Fibroblast of lung (primary cell): Measurements from ENCODE around the gene HAVCR2. TPM values are rescaled to one million over a fixed set of nuclear protein-coding genes. Genes with fewer than 3 reads are reported as not detected.

Experiments used
- DNase-seq, 2 donors: peaks; one replicate each; pipeline versions ENCODE4 v3.0.0 to v3.0.0-alpha.2; 2010; ENCODE audit warnings: low read depth in 2 of 2
- H2AFZ ChIP-seq: 2 replicates; pipeline ENCODE4 v1.5.1; 2012; ENCODE audit warnings: low read length, control low read depth, inconsistent platforms
- H3K27ac ChIP-seq: 2 replicates; pipeline ENCODE4 v1.5.1; 2011; ENCODE audit warnings: low read length, control low read depth; ENCODE audit not compliant: insufficient read depth
- H3K27me3 ChIP-seq: 2 replicates; pipeline ENCODE4 v1.5.1; 2011; ENCODE audit warnings: mild to moderate bottlenecking, low read length; ENCODE audit not compliant: control insufficient read depth, insufficient read depth
- H3K36me3 ChIP-seq: 2 replicates; pipeline ENCODE4 v1.5.1; 2011; ENCODE audit warnings: low read length; ENCODE audit not compliant: control insufficient read depth, insufficient read depth
- H3K4me1 ChIP-seq: 2 replicates; pipeline ENCODE4 v1.5.1; 2011; ENCODE audit warnings: low read length; ENCODE audit not compliant: control insufficient read depth, insufficient read depth; ENCODE audit errors: extremely low read depth
- H3K4me2 ChIP-seq: 2 replicates; pipeline ENCODE4 v1.5.1; 2011; ENCODE audit warnings: low read length, control low read depth; ENCODE audit not compliant: insufficient read depth; ENCODE audit errors: extremely low read depth
- H3K4me3 ChIP-seq, 4 experiments: fragments of 200-600 bp in 1 of 4; sonication (generic) in 1 of 4; replicated peaks in 1 of 4; 2 replicates each; pipeline ENCODE4 v1.5.1; 2011 to 2016; ENCODE audit warnings: low read length in 4 of 4, low read depth in 3 of 4, mild to moderate bottlenecking in 3 of 4, control low read depth in 2 of 4, inconsistent platforms in 1 of 4, mixed read lengths in 1 of 4; ENCODE audit not compliant: insufficient read depth in 1 of 4; ENCODE audit errors: control extremely low read depth in 1 of 4
- H3K79me2 ChIP-seq: 2 replicates; pipeline ENCODE4 v1.5.1; 2012; ENCODE audit warnings: mild to moderate bottlenecking, low read length, inconsistent platforms; ENCODE audit not compliant: control insufficient read depth, insufficient read depth
- H3K9ac ChIP-seq: 2 replicates; pipeline ENCODE4 v1.5.1; 2011; ENCODE audit warnings: mild to moderate bottlenecking, low read length, control low read depth; ENCODE audit not compliant: insufficient read depth
- H3K9me3 ChIP-seq: 2 replicates; pipeline ENCODE4 v1.5.1; 2012; ENCODE audit warnings: low read depth, low read length; ENCODE audit not compliant: control insufficient read depth, insufficient read depth
- H4K20me1 ChIP-seq: 2 replicates; pipeline ENCODE4 v1.5.1; 2011; ENCODE audit warnings: low read length; ENCODE audit not compliant: control insufficient read depth, insufficient read depth; ENCODE audit errors: extremely low read depth
- EZH2 ChIP-seq: IDR thresholded peaks from 2 replicates; pipeline ENCODE4 v1.5.1; 2012; ENCODE audit warnings: low read length, control low read depth, mild to moderate bottlenecking; ENCODE audit errors: missing control alignments
- polyA plus RNA-seq, 2 donors: library from polyadenylated mRNA; depleted of rRNA in 1 of 2; stranded (reverse) in 1 of 2; unstranded in 1 of 2; fragments of >200 nt; gene quantifications; 2 replicates each; pipeline ENCODE4 v1.2.1, GENCODE V29; 2011 to 2012; ENCODE audit warnings: missing spikeins in 1 of 2
- total RNA-seq: library from RNA; depleted of rRNA; stranded (reverse); fragments of >200 nt; gene quantifications from 2 replicates; pipeline ENCODE4 v1.2.1, GENCODE V29; 2014
- TF ChIP-seq, protein P1 (sequence below), 2 donors: IDR thresholded peaks in 1 of 2; conservative IDR thresholded peaks in 1 of 2; 1 replicate in 1 of 2; 2 replicates in 1 of 2; pipeline ENCODE4 v1.5.1; 2011 to 2012; ENCODE audit warnings: low read length in 2 of 2, control low read depth in 1 of 2, inconsistent platforms in 1 of 2, low read depth in 1 of 2, mild to moderate bottlenecking in 1 of 2

HAVCR2 gene
- total and polyA plus RNA-seq, 2 donors (not counting 1 experiment from before 2014, with no cell fraction given): 0.56 to 2.5 TPM

DNA sequence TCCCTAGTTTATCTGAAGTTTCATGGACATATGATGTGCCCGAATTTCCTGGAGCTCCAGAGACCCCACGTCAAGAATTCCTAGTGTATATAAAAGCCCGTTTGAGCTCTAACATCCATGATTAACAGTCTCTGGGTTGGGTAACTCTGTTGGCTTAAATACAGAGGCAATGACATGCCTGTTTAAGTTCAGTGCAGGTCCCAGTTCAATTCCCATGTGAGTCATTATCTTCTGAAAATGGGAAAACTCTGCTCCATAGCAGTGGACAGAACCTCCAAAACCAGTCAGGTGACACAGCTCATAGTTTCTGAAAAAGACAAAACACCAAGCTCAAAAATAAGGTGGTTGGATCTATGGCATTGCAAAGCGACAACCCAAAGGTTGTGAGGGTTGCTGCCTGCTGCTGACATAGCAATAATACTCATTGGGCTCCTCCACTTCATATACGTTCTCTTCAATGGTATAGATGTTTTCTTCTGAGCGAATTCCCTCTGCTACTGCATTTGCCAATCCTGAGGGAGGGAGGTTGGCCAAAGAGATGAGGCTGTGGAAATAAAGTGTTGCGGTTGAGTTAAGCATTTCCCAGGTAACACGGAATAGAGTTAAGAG, 22.0 kb downstream of the HAVCR2 start:
- DNase-seq: no peak
- Histone ChIP-seq H3K27ac (no peak overlapping the region), H3K79me2 (no peaks in the 10 kb centered on the region), H3K9ac (no peak overlapping the region), H3K4me1 (no peaks in the 10 kb centered on the region), H4K20me1 (no peaks in the 10 kb centered on the region), H3K27me3 (no peaks in the 10 kb centered on the region), H3K4me2 (no peak overlapping the region), H2AFZ (no peak overlapping the region), H3K36me3 (no peaks in the 10 kb centered on the region), H3K4me3 (no peak overlapping the region), H3K9me3 (no peaks in the 10 kb centered on the region)
- TF ChIP-seq EZH2: no peak
- TF ChIP-seq, protein P1, sequence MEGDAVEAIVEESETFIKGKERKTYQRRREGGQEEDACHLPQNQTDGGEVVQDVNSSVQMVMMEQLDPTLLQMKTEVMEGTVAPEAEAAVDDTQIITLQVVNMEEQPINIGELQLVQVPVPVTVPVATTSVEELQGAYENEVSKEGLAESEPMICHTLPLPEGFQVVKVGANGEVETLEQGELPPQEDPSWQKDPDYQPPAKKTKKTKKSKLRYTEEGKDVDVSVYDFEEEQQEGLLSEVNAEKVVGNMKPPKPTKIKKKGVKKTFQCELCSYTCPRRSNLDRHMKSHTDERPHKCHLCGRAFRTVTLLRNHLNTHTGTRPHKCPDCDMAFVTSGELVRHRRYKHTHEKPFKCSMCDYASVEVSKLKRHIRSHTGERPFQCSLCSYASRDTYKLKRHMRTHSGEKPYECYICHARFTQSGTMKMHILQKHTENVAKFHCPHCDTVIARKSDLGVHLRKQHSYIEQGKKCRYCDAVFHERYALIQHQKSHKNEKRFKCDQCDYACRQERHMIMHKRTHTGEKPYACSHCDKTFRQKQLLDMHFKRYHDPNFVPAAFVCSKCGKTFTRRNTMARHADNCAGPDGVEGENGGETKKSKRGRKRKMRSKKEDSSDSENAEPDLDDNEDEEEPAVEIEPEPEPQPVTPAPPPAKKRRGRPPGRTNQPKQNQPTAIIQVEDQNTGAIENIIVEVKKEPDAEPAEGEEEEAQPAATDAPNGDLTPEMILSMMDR (conservative IDR thresholded peaks at IDR 0.05 in 1 of 2, IDR thresholded peaks at IDR 0.05 in 1 of 2; ENCODE audit: low read depth in 1 of 2, low read length in 2 of 2): no peak

- H4K20me1 ChIP-seq: no peaks in the 10 kb centered on the region
- H3K27me3 ChIP-seq: no peaks in the 10 kb centered on the region
- no peaks in the 10 kb centered on the region for H3K4me1 ChIP-seq
- no peak overlapping the region for H3K4me2 ChIP-seq
- no peak overlapping the region for H3K27ac ChIP-seq
- H3K79me2 ChIP-seq: no peaks in the 10 kb centered on the region
- H3K9me3 ChIP-seq: no peaks in the 10 kb centered on the region
- no peak overlapping the region for H3K4me3 ChIP-seq
- no peaks in the 10 kb centered on the region for H3K36me3 ChIP-seq
- DNase-seq: no peak
- no peak overlapping the region for H3K9ac ChIP-seq
- no peak overlapping the region for H2AFZ ChIP-seq
- TF ChIP-seq, protein P1 (conservative IDR thresholded peaks at IDR 0.05 in 1 of 2, IDR thresholded peaks at IDR 0.05 in 1 of 2; ENCODE audit: low read depth in 1 of 2, low read length in 2 of 2): no peak
- no peak for TF ChIP-seq EZH2
These were observed 22.9 kb downstream of the HAVCR2 start for GRCh38 chr5:157085930-157086329.

DNA sequence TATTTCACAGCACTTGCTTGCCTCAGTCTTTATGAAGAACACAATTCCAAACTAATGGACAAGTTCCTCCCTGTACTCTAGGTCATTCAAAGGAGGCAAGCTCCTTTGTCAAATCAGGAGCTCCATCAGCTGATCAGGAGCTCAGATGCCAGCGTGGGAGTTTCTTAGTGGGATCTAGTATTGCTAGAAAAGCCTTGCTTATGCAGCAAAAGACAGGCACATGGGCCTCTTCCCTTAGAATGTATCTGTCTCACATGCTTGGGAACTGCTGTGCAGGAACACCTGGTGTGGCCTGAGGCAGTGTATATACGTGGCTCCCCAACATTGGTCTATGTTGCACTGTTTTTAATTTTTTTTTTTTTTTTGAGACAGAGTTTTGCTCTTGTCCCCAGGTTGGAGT, 28.6 kb downstream of the HAVCR2 start:
- Histone ChIP-seq H3K27me3 (no peaks in the 10 kb centered on the region), H3K4me3 (no peak overlapping the region), H3K4me1 (no peaks in the 10 kb centered on the region), H4K20me1 (no peaks in the 10 kb centered on the region), H3K27ac (no peak overlapping the region), H3K36me3 (no peaks in the 10 kb centered on the region), H3K79me2 (no peaks in the 10 kb centered on the region), H3K9ac (no peak overlapping the region), H2AFZ (no peak overlapping the region), H3K4me2 (no peak overlapping the region), H3K9me3 (no peaks in the 10 kb centered on the region)
- TF ChIP-seq, protein P1 (conservative IDR thresholded peaks at IDR 0.05 in 1 of 2, IDR thresholded peaks at IDR 0.05 in 1 of 2; ENCODE audit: low read depth in 1 of 2, low read length in 2 of 2): no peak
- TF ChIP-seq EZH2: no peak
- no peak for DNase-seq
